AG09319 (cell line): ENCODE measurements around the gene PHAF1.
A peak's percentile ranks its signal among the peaks of the same experiment; 100 is the strongest.

Source experiments
- DNase-seq: peaks from one replicate; pipeline ENCODE4 v3.0.0-alpha.2; 2010; ENCODE audit warnings: low read depth; ENCODE audit errors: extremely low read depth
- CTCF ChIP-seq: IDR thresholded peaks from 2 replicates; pipeline ENCODE4 v1.5.1; 2011; ENCODE audit warnings: low read depth, mild to moderate bottlenecking, inconsistent platforms, low read length, moderate library complexity

Gene PHAF1

DNA sequence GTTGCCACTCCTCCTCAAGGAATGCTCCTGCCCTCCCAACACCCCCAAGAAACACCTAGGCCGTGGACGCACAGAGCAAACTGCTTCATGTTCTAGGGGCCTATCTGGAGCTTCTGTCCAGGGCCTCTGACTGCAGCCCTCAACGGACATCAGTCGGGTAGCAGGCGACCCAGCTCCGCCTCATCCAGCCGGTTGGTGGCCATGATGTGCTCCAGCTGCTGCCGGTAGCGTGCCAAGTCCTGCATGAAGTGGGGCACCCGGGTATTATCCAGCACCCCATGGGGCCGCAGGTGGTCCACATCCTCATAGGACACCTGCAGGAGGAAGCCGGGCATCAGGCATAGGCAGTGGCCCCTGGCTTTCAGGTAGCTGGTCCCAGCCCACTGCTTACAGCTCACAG, 66.9 kb downstream of the PHAF1 start:
- no peak for DNase-seq

GRCh38 chr16:67177743-67178699, 68.3 kb downstream of the PHAF1 start:
- no peak for DNase-seq
- TF ChIP-seq CTCF = no peak

More for the DNA sequence above, 66.9 kb downstream of the PHAF1 start:
- no peak for TF ChIP-seq CTCF

GRCh38 chr16:67179421-67180080, 69.8 kb downstream of the PHAF1 start:
- no peak for DNase-seq
- peak; percentile 3; the same call in 1 of the 2 replicates for TF ChIP-seq CTCF

DNA sequence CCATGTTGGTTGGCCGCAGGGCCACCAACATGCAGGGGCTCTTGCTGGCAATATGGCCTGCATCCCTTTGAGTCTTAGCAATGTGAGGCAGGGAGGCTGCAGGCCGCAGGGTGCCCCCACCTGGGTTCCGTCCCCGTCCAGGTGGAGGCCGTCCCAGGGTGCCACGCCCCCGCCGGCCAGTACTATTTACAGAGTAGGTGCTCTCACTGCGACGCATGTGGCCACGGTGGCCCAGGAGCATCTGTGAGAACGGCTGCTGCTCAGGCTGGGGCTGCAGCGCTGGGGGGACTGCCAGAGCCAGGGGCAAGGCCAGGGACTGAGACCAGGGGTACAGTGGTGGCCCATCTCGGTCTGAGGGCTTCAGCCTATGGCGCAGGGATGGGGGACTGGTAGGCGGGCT, 70.4 kb downstream of the PHAF1 start:
- DNase-seq = no peak
- TF ChIP-seq CTCF = no peak

GRCh38 chr16:67181346-67181745, 71.6 kb downstream of the PHAF1 start:
- peak; percentile 44 for DNase-seq
- no peak for TF ChIP-seq CTCF

GRCh38 chr16:67182288-67182687, 72.5 kb downstream of the PHAF1 start:
- no peak for DNase-seq
- TF ChIP-seq CTCF = no peak

DNA sequence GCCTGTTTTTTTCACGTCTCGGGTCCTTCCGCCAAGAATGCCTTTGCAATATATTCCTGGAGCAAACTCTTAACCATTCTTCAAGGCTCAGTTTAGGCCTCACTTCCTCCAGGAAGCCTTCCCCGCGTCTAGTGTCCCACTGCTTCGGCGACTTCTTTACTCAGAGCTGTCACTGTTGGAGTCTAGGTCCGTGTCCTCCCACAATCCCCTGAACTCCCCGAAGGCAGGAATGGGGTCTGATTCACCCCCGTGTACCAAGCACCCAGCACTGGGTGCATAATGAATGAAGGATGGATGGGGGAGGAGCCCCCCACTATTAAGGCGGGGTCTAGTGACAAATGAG, 73.5 kb downstream of the PHAF1 start:
- no peak for TF ChIP-seq CTCF
- DNase-seq = no peak
